NCI-H1694 treated with DMSO at 0.1 percent for 48 hours (cell line): ENCODE data around the gene SPDYE4.

ENCODE experiments used
- DNase-seq: peaks from one replicate; lab custom pipeline; 2025; lab: John Stamatoyannopoulos, UW

The SPDYE4 gene

GRCh38 chr17:8711291-8711690 is 47.1 kb downstream of the SPDYE4 start:
- no peak for DNase-seq

DNA sequence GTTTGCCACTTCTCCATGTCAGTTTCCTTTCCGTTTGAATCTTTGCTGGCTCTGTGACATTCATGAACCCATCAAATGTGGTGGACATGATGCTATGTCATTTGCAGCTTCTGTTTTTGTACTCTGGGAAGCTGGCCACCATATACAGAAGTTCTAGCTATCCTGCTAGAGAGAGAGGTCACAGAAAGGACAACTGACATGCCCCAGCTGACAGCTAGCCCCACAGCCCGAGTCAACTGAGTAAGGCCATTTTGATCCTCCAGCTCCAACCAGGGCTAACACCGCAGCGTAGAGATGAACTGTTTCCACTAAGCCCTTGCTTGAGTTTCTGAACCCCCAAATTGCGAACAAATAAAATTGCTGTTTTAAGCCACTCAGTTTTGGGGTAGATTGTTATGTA is 47.5 kb downstream of the SPDYE4 start:
- no peak for DNase-seq

GRCh38 chr17:8709006-8709405 is 49.3 kb downstream of the SPDYE4 start:
- DNase-seq, result no peak

GRCh38 chr17:8708025-8708461 is 50.3 kb downstream of the SPDYE4 start:
- DNase-seq, result no peak

DNA sequence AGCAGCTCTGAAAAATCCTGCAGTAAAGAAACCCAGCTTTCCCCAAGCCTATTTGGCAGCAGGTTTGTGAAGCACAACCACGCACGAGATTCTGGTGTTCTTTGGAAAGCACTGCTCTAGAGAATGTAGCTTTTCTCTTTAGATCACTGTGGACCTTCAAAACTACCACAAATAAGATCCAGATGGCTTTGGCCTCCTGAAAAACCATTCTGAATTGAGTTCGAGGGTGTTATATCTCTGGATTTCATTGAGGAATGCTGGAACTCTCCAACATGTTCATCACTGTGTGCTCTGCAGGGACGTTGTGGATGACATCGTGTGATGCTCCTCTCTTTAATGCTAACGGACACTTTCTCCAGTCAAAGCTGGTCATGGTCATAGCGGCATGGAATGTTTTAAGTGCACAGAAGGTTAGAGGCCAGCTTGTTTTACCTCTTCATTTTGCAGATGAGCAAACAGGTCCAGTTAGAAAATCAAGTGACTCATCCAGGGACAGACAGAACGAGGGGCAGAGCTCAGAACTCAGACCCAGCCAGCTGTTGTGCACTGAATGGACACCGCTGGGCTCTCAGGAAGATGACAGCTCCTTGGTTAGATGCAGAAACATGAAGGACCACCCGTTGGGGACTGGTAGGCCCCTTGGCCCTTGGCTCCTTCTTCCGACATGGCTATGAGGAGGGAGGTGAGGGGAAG is 50.9 kb downstream of the SPDYE4 start:
- no peak for DNase-seq

GRCh38 chr17:8706431-8706830 is 51.9 kb downstream of the SPDYE4 start:
- no peak for DNase-seq

DNA sequence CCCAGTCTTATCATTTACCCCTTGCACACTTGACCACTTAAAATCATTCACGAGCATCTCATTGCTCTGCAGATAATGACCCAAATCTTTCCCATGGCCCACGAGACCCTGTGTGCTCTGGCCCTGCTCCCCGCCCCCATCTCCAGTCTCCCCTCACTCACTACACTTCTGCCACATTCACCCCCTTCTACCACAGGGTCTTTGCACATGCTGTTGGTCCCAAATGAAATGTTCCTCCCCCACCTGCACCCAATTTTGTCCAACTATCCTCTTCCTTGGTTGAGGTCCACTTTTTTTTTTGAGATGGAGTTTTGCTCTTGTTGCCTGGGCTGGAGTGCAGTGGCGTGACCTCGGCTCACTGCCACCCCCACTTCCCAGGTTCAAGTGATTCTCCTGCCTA is 52.9 kb downstream of the SPDYE4 start:
- no peak for DNase-seq

DNA sequence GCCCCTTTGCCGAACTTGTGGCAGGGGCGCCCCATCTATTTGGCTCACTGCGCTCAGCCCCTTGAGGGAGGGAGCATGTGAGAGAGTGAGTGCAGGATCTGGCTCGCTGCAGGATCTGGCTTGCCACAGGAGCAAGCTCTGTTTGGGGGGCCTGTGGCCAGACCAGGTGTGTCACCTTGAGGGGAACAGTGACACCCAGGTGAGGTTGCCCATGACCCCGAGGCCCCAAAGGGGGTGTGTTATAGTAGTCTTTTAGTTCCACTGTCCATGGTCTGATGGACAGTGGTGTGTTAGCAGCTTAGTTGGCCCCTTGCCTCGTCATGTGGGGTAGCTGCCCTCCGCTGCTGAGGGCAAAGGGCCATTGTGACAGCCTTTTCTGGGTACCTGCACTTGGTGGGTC is 55.3 kb downstream of the SPDYE4 start:
- DNase-seq, result no peak

DNA sequence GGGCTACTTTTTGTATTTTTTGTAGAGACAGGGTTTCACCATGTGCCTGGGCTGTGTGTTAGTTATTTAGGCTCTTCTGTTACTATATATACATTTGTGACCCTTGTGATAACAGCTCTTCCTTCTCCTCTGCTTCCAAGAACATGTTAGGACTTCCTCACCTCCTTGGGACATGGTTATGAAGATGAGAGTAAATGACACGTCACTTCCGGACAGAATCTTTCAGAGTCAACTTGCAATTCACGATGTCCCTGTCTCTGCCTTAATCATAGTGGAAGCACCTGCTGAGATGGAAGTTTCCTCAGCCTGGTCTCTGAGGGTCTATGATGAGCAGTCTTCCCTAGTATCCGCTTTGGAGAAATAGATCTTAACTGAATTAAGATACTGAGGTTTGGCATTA is 56.6 kb downstream of the SPDYE4 start:
- DNase-seq, result no peak

GRCh38 chr17:8701221-8701620 is 57.1 kb downstream of the SPDYE4 start:
- no peak for DNase-seq
